WTC11 (cell line): Measurements from ENCODE around the gene THSD7B. TPM values are rescaled to one million over a fixed set of nuclear protein-coding genes. Genes with fewer than 3 reads are reported as not detected.

Experiments used
- ATAC-seq: fragments of 200-7000 bp; cut with Tn5 transposase; 2 replicates; pipeline ENCODE4 v1.10.0; 2021; ENCODE audit warnings: mild to moderate bottlenecking, moderate library complexity
- CTCF ChIA-PET: fragments of 300-600 bp; sonication (Branson Sonifier 250); formaldehyde crosslinking; loops from one replicate; lab custom pipeline; 2021; ENCODE audit warnings: antibody characterized with exemption; lab: Charles Lee
- POLR2A ChIA-PET: fragments of 350-600 bp; sonication (Branson Sonifier 250); formaldehyde crosslinking; loops from one replicate; lab custom pipeline; 2021; ENCODE audit warnings: antibody characterized with exemption; lab: Charles Lee
- DNase-seq: peaks from one replicate; pipeline ENCODE4 v3.0.0; 2021; ENCODE audit warnings: low spot score
- H3K27ac Mint-ChIP-seq: 2 replicates; pipeline ENCODE4 v1.8.0; 2021; ENCODE audit warnings: mixed read lengths
- H3K27me3 Mint-ChIP-seq: 2 replicates; pipeline ENCODE4 v1.8.0; 2021; ENCODE audit warnings: low read depth, mild to moderate bottlenecking, moderate library complexity, mixed read lengths
- H3K36me3 Mint-ChIP-seq: 2 replicates; pipeline ENCODE4 v1.8.0; 2021; ENCODE audit warnings: mixed read lengths
- H3K4me1 Mint-ChIP-seq: 2 replicates; pipeline ENCODE4 v1.8.0; 2022; ENCODE audit warnings: mixed read lengths
- H3K4me3 Mint-ChIP-seq: 2 replicates; pipeline ENCODE4 v1.8.0; 2021; ENCODE audit warnings: mild to moderate bottlenecking, moderate library complexity, mixed read lengths
- H3K9me3 Mint-ChIP-seq: 2 replicates; pipeline ENCODE4 v1.8.0; 2021; ENCODE audit warnings: mixed read lengths
- AFF4 ChIP-seq: sonication (generic); formaldehyde crosslinking; IDR thresholded peaks from 2 replicates; pipeline ENCODE4 v1.8.1; 2023; ENCODE audit warnings: mild to moderate bottlenecking, missing genetic modification reagents, borderline replicate concordance
- FOXJ3 ChIP-seq: sonication (generic); formaldehyde crosslinking; IDR thresholded peaks from 2 replicates; pipeline ENCODE4 v1.9.0; 2021; ENCODE audit warnings: missing genetic modification reagents, mild to moderate bottlenecking, borderline replicate concordance
- GABPB1 ChIP-seq: sonication (generic); formaldehyde crosslinking; IDR thresholded peaks from 2 replicates; pipeline ENCODE4 v1.8.1; 2023; ENCODE audit warnings: mild to moderate bottlenecking, missing genetic modification reagents
- GTF2I ChIP-seq: fragments of 250-450 bp; sonication (Bioruptor Pico); conservative IDR thresholded peaks from 2 replicates; pipeline ENCODE4 v1.4.0; 2021; ENCODE audit warnings: mild to moderate bottlenecking
- MLX ChIP-seq: sonication (generic); formaldehyde crosslinking; IDR thresholded peaks from 2 replicates; pipeline ENCODE4 v1.8.1; 2023; ENCODE audit warnings: mild to moderate bottlenecking, missing genetic modification reagents, moderate library complexity
- PRDM15 ChIP-seq: sonication (generic); formaldehyde crosslinking; IDR thresholded peaks from 2 replicates; pipeline ENCODE4 v1.8.0; 2022; ENCODE audit warnings: missing genetic modification reagents
- SOX15 ChIP-seq: fragments of 250-450 bp; sonication (Bioruptor Pico); IDR thresholded peaks from 2 replicates; pipeline ENCODE4 v1.9.0; 2021; ENCODE audit warnings: mild to moderate bottlenecking
- TP53 ChIP-seq: sonication (generic); formaldehyde crosslinking; IDR thresholded peaks from 2 replicates; pipeline ENCODE4 v1.8.1; 2023; ENCODE audit warnings: mild to moderate bottlenecking, missing genetic modification reagents
- ZMAT4 ChIP-seq: fragments of 250-450 bp; sonication (Bioruptor Pico); IDR thresholded peaks from 2 replicates; pipeline ENCODE4 v1.9.0; 2021; ENCODE audit warnings: mild to moderate bottlenecking
- ZNF219 ChIP-seq: sonication (generic); formaldehyde crosslinking; IDR thresholded peaks from 2 replicates; pipeline ENCODE4 v1.8.0; 2023; ENCODE audit warnings: missing genetic modification reagents, mild to moderate bottlenecking, borderline replicate concordance
- ZNF416 ChIP-seq: fragments of 250-450 bp; sonication (Bioruptor Pico); IDR thresholded peaks from 2 replicates; pipeline ENCODE4 v1.9.0; 2021; ENCODE audit warnings: mild to moderate bottlenecking, inconsistent platforms
- total RNA-seq: library from RNA; stranded (reverse); gene quantifications from 3 replicates; pipeline ENCODE4 v1.2.3, GENCODE V29; 2021
- TF ChIP-seq, protein P1 (sequence below): sonication (generic); formaldehyde crosslinking; IDR thresholded peaks from 2 replicates; pipeline ENCODE4 v1.8.1; 2022; ENCODE audit warnings: low read depth, mild to moderate bottlenecking, moderate library complexity, missing genetic modification reagents, borderline replicate concordance
- TF ChIP-seq, protein P2 (sequence below): fragments of 250-450 bp; sonication (Bioruptor Pico); IDR thresholded peaks from 2 replicates; pipeline ENCODE4 v1.9.0; 2021; ENCODE audit warnings: mild to moderate bottlenecking, borderline replicate concordance

THSD7B gene
- total RNA-seq, 1 experiment from 2014 or later = 2.9 TPM

DNA sequence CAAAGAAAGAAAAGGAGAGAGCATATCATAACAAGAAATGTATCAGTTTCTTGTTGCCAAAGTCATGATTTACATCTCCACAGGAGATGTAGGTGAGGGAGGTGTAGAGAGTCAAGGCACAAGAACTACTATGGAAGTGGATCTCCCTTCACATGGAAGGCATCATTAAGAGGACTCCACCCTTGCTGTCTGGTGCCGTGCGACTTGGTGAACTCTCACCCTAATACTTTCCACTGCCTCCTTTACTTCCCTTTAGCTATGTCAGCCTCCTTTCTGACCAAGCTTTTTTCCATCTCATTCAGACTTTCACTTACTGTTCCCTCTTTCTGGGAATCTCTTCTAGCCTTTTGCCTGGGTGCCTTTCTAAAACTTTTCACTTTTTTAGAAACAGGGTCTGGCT is 490.0 kb downstream of the THSD7B start:
- peaks cover 31% of the 10 kb centered on the region for H3K4me1 Mint-ChIP-seq
- CTCF ChIA-PET = no interaction called here
- H3K36me3 Mint-ChIP-seq = 0 out of 2 replicates have a peak, but pooled peaks cover 3% of the 10 kb centered on the region
- H3K27ac Mint-ChIP-seq = no peak overlapping the region
- POLR2A ChIA-PET = no interaction called here
- peaks cover 20% of the 10 kb centered on the region for H3K9me3 Mint-ChIP-seq
- DNase-seq (no peak), ATAC-seq (peak; percentile 22; the same call in 1 of the 2 replicates)
- TF ChIP-seq FOXJ3 (CRISPR knock-in tag) = no peak
- no peak for TF ChIP-seq PRDM15
- no peak for TF ChIP-seq AFF4
- no peak for TF ChIP-seq MLX (CRISPR knock-in tag)
- no peak for TF ChIP-seq ZNF219 (CRISPR knock-in tag)
- no peak for TF ChIP-seq ZNF416 (CRISPR knock-in tag)
- no peaks in the 10 kb centered on the region for H3K27me3 Mint-ChIP-seq
- no peak overlapping the region for H3K4me3 Mint-ChIP-seq

DNA sequence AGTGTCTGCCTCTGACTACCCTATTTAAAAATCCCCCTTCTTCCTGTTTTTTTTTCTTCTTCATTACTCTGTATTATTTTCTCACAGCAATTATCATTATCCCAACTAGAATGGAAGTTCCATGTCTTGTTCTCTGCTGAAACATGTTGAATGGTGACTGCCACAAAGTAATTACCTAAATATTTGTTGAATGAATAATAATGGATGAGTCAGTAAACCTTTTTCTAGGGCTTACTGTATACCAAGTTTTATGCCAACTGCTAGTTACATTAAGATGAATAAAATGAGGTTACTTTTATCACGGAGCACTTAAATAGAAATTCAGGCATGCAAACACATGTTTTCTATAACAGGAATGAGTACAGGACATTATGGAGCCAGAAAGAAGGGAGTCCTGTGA is 490.6 kb downstream of the THSD7B start:
- DNase-seq = no peak
- Mint-ChIP-seq H3K9me3 (peaks cover 20% of the 10 kb centered on the region), H3K4me3 (no peak overlapping the region), H3K36me3 (0 out of 2 replicates have a peak, but pooled peaks cover 3% of the 10 kb centered on the region), H3K27me3 (no peaks in the 10 kb centered on the region), H3K4me1 (peaks cover 32% of the 10 kb centered on the region), H3K27ac (no peak overlapping the region)
- TF ChIP-seq ZMAT4 = no peak
- TF ChIP-seq ZNF416 (CRISPR knock-in tag) = no peak
- TF ChIP-seq, protein P1, sequence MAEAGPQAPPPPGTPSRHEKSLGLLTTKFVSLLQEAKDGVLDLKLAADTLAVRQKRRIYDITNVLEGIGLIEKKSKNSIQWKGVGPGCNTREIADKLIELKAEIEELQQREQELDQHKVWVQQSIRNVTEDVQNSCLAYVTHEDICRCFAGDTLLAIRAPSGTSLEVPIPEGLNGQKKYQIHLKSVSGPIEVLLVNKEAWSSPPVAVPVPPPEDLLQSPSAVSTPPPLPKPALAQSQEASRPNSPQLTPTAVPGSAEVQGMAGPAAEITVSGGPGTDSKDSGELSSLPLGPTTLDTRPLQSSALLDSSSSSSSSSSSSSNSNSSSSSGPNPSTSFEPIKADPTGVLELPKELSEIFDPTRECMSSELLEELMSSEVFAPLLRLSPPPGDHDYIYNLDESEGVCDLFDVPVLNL (CRISPR knock-in tag) = no peak
- no peak for TF ChIP-seq TP53 (CRISPR knock-in tag)
- TF ChIP-seq SOX15 (CRISPR knock-in tag) = no peak
- no peak for TF ChIP-seq GTF2I
- TF ChIP-seq GABPB1 (CRISPR knock-in tag) = no peak
- TF ChIP-seq, protein P2, sequence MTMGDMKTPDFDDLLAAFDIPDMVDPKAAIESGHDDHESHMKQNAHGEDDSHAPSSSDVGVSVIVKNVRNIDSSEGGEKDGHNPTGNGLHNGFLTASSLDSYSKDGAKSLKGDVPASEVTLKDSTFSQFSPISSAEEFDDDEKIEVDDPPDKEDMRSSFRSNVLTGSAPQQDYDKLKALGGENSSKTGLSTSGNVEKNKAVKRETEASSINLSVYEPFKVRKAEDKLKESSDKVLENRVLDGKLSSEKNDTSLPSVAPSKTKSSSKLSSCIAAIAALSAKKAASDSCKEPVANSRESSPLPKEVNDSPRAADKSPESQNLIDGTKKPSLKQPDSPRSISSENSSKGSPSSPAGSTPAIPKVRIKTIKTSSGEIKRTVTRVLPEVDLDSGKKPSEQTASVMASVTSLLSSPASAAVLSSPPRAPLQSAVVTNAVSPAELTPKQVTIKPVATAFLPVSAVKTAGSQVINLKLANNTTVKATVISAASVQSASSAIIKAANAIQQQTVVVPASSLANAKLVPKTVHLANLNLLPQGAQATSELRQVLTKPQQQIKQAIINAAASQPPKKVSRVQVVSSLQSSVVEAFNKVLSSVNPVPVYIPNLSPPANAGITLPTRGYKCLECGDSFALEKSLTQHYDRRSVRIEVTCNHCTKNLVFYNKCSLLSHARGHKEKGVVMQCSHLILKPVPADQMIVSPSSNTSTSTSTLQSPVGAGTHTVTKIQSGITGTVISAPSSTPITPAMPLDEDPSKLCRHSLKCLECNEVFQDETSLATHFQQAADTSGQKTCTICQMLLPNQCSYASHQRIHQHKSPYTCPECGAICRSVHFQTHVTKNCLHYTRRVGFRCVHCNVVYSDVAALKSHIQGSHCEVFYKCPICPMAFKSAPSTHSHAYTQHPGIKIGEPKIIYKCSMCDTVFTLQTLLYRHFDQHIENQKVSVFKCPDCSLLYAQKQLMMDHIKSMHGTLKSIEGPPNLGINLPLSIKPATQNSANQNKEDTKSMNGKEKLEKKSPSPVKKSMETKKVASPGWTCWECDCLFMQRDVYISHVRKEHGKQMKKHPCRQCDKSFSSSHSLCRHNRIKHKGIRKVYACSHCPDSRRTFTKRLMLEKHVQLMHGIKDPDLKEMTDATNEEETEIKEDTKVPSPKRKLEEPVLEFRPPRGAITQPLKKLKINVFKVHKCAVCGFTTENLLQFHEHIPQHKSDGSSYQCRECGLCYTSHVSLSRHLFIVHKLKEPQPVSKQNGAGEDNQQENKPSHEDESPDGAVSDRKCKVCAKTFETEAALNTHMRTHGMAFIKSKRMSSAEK (CRISPR knock-in tag) = no peak
- ChIA-PET POLR2A (no interaction called here), CTCF (no interaction called here)
- no peak for ATAC-seq
